C4-2B (cell line): Measurements from ENCODE around the gene CASZ1.

Experiments used
- CTCF ChIP-seq: fragments of 450-650 bp; conservative IDR thresholded peaks from 2 replicates; pipeline ENCODE4 v1.5.1; 2017; ENCODE audit warnings: mild to moderate bottlenecking
- ZFX ChIP-seq: fragments of 450-650 bp; IDR thresholded peaks from 2 replicates; pipeline ENCODE4 v1.6.1; 2017

GRCh38 chr1:10588640-10589039 is 207.8 kb downstream of the CASZ1 start:
- TF ChIP-seq ZFX = no peak
- TF ChIP-seq CTCF = no peak
